ENCODE data around the gene PRPH2.

DNA sequence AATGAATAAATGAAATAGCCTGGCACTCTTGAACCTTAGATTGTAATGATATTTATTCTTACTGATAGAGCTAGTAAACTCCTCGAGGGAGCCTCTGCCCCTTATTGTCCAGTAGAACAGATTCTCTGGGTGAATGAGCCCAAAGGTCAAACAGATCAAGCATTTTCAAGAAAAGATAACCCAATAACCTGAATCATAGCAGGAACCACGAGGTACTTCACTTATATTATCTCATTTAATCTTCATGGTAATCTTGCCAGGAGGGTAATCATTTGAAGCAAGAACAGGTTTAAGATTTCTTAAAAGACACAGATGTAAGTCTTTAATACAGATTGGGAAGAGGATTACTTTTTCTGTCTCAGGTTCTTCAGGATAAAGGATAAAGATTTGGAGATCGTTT lies 40.6 kb upstream of the PRPH2 start:
- TF ChIP-seq, protein P1, sequence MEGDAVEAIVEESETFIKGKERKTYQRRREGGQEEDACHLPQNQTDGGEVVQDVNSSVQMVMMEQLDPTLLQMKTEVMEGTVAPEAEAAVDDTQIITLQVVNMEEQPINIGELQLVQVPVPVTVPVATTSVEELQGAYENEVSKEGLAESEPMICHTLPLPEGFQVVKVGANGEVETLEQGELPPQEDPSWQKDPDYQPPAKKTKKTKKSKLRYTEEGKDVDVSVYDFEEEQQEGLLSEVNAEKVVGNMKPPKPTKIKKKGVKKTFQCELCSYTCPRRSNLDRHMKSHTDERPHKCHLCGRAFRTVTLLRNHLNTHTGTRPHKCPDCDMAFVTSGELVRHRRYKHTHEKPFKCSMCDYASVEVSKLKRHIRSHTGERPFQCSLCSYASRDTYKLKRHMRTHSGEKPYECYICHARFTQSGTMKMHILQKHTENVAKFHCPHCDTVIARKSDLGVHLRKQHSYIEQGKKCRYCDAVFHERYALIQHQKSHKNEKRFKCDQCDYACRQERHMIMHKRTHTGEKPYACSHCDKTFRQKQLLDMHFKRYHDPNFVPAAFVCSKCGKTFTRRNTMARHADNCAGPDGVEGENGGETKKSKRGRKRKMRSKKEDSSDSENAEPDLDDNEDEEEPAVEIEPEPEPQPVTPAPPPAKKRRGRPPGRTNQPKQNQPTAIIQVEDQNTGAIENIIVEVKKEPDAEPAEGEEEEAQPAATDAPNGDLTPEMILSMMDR (IDR thresholded peaks at IDR 0.05; ENCODE audit: low read depth, low read length, poor library complexity, severe bottlenecking): no peak
- TF ChIP-seq EZH2phosphoT487 (IDR thresholded peaks at IDR 0.05; ENCODE audit: borderline replicate concordance, low read length): no peak
